A549 (cell line): ENCODE data around the gene TSPYL1. TPM values are rescaled to one million over a fixed set of nuclear protein-coding genes. Genes with fewer than 3 reads are reported as not detected.

ENCODE experiments used
- ATAC-seq, 2 experiments: fragments of 200-7000 bp in 1 of 2; fragments of >200 bp in 1 of 2; cut with Nextera tagmentation in 1 of 2; cut with Tn5 transposase in 1 of 2; 3 replicates each; pipeline versions ENCODE4 v1.8.0 to v1.9.1; 2018 to 2020; ENCODE audit warnings: mild to moderate bottlenecking in 1 of 2, moderate library complexity in 1 of 2
- CTCF ChIA-PET: fragments of 300-600 bp; sonication (Branson Sonifier 250); formaldehyde crosslinking; extraction: SDS; loops from one replicate; lab custom pipeline; 2021; ENCODE audit warnings: antibody characterized with exemption, inconsistent platforms; lab: Yijun Ruan, JAX
- POLR2A ChIA-PET: fragments of 350-600 bp; formaldehyde crosslinking; extraction: SDS; loops from one replicate; lab custom pipeline; 2021; ENCODE audit warnings: antibody characterized with exemption, inconsistent platforms; lab: Yijun Ruan, JAX
- DNase-seq, 2 experiments: peaks; one replicate each; pipeline versions ENCODE4 v3.0.0 to v3.0.0-alpha.2; 2011 to 2016; ENCODE audit warnings: low read depth in 1 of 2, low spot score in 1 of 2
- FAIRE-seq: peaks from 2 replicates; lab custom pipeline; 2011; peaks lifted over from hg19 to GRCh38; lab: Jason Lieb, UNC
- H3K27ac ChIP-seq, 2 experiments: fragments of >200 bp; sonication (Bioruptor Twin); formaldehyde crosslinking; 3 replicates each; pipeline ENCODE4 v1.5.1; 2016 to 2017
- H3K4me1 ChIP-seq: fragments of >200 bp; sonication (Bioruptor Twin); formaldehyde crosslinking; 3 replicates; pipeline ENCODE4 v1.6.1; 2016
- H3K4me2 ChIP-seq: fragments of >200 bp; sonication (Bioruptor Twin); formaldehyde crosslinking; 3 replicates; pipeline ENCODE4 v1.6.1; 2016
- H3K4me3 ChIP-seq: fragments of >200 bp; sonication (Bioruptor Twin); formaldehyde crosslinking; 3 replicates; pipeline ENCODE4 v1.5.1; 2016
- H3K9me3 ChIP-seq: fragments of >200 bp; sonication (Bioruptor Twin); formaldehyde crosslinking; 3 replicates; pipeline ENCODE4 v1.6.1; 2016
- BHLHE40 ChIP-seq: IDR thresholded peaks from 2 replicates; pipeline ENCODE4 v1.6.1; 2012; ENCODE audit warnings: low read depth, low read length, inconsistent platforms
- CBX2 ChIP-seq: fragments of 200-600 bp; sonication (generic); IDR thresholded peaks from 2 replicates; pipeline ENCODE4 v1.6.1; 2016; ENCODE audit warnings: low read depth, mild to moderate bottlenecking, borderline replicate concordance
- CBX8 ChIP-seq: fragments of 200-600 bp; sonication (generic); IDR thresholded peaks from 2 replicates; pipeline ENCODE4 v1.6.1; 2016
- CHD2 ChIP-seq: fragments of 150-350 bp; IDR thresholded peaks from 2 replicates; pipeline ENCODE4 v1.6.1; 2014; ENCODE audit warnings: low read length; ENCODE audit not compliant: partially characterized antibody
- CHD4 ChIP-seq: fragments of 200-600 bp; sonication (generic); IDR thresholded peaks from 2 replicates; pipeline ENCODE4 v1.6.1; 2016; ENCODE audit warnings: antibody characterized with exemption, mild to moderate bottlenecking, borderline replicate concordance
- EHMT2 ChIP-seq: fragments of 200-600 bp; sonication (generic); IDR thresholded peaks from 2 replicates; pipeline ENCODE4 v1.6.1; 2016; ENCODE audit warnings: antibody characterized with exemption, low read depth, mild to moderate bottlenecking, moderate library complexity
- EP300 ChIP-seq, 2 experiments: fragments of >200 bp; sonication (Bioruptor Twin); formaldehyde crosslinking; IDR thresholded peaks; 2 replicates in 1 of 2; 3 replicates in 1 of 2; pipeline ENCODE4 v1.6.1; 2016 to 2017
- FOSB ChIP-seq: fragments of 250-450 bp; sonication (Bioruptor Pico); IDR thresholded peaks from 2 replicates; pipeline ENCODE4 v1.5.0; 2020; ENCODE audit warnings: mild to moderate bottlenecking, moderate library complexity
- FOSL2 ChIP-seq, 2 experiments: fragments of 450-650 bp in 1 of 2; fragments of >200 bp in 1 of 2; sonication (Bioruptor Twin) in 1 of 2; formaldehyde crosslinking; IDR thresholded peaks; 2 replicates each; pipeline versions ENCODE4 v1.5.0 to v1.6.1; 2016 to 2020; ENCODE audit warnings: mild to moderate bottlenecking in 1 of 2, moderate library complexity in 1 of 2
- FOXS1 ChIP-seq: fragments of 250-450 bp; sonication (Bioruptor Pico); IDR thresholded peaks from 2 replicates; pipeline ENCODE4 v1.5.0; 2020; ENCODE audit warnings: mild to moderate bottlenecking, moderate library complexity
- GATA3 ChIP-seq: IDR thresholded peaks from 2 replicates; pipeline ENCODE4 v1.6.1; 2012; ENCODE audit warnings: borderline replicate concordance
- HDAC2 ChIP-seq: fragments of 200-600 bp; sonication (generic); IDR thresholded peaks from 2 replicates; pipeline ENCODE4 v1.6.1; 2016
- HEYL ChIP-seq: fragments of 250-450 bp; sonication (Bioruptor Pico); IDR thresholded peaks from 2 replicates; pipeline ENCODE4 v1.8.0; 2021; ENCODE audit warnings: mild to moderate bottlenecking, moderate library complexity
- JUNB ChIP-seq: fragments of >200 bp; sonication (Bioruptor Twin); formaldehyde crosslinking; IDR thresholded peaks from 2 replicates; pipeline ENCODE4 v1.6.1; 2016
- KDM5A ChIP-seq: fragments of 200-600 bp; sonication (generic); IDR thresholded peaks from 2 replicates; pipeline ENCODE4 v1.6.1; 2016; ENCODE audit warnings: antibody characterized with exemption, mild to moderate bottlenecking
- MYC ChIP-seq: IDR thresholded peaks from 2 replicates; pipeline ENCODE4 v1.6.1; 2012; ENCODE audit warnings: mild to moderate bottlenecking, inconsistent platforms, low read length, improper control_type of control experiment, borderline replicate concordance
- NFE2L2 ChIP-seq: fragments of 150-350 bp; conservative IDR thresholded peaks from 2 replicates; pipeline ENCODE4 v1.6.1; 2014; ENCODE audit warnings: low read length
- NPAS2 ChIP-seq: fragments of 250-450 bp; sonication (Bioruptor Pico); IDR thresholded peaks from 2 replicates; pipeline ENCODE4 v1.8.0; 2022; ENCODE audit warnings: mild to moderate bottlenecking, moderate library complexity, borderline replicate concordance
- NR3C1 ChIP-seq: fragments of >200 bp; sonication (Bioruptor Twin); formaldehyde crosslinking; IDR thresholded peaks from 3 replicates; pipeline ENCODE4 v1.6.1; 2017
- POLR2AphosphoS2 ChIP-seq: conservative IDR thresholded peaks from 2 replicates; pipeline ENCODE4 v1.6.1; 2012; ENCODE audit warnings: low read length, improper control_type of control experiment, inconsistent platforms
- RNF2 ChIP-seq: fragments of 200-600 bp; sonication (generic); IDR thresholded peaks from 2 replicates; pipeline ENCODE4 v1.6.1; 2016; ENCODE audit warnings: low read depth, mild to moderate bottlenecking, antibody characterized with exemption, moderate library complexity, borderline replicate concordance
- SMC3 ChIP-seq: fragments of >200 bp; sonication (Bioruptor Twin); formaldehyde crosslinking; IDR thresholded peaks from 3 replicates; pipeline ENCODE4 v1.6.1; 2018; ENCODE audit warnings: inconsistent platforms
- ZC3H11A ChIP-seq: fragments of 450-650 bp; IDR thresholded peaks from 2 replicates; pipeline ENCODE4 v1.6.1; 2014; ENCODE audit warnings: antibody characterized with exemption, mild to moderate bottlenecking
- ZFP36 ChIP-seq: fragments of 450-650 bp; IDR thresholded peaks from 2 replicates; pipeline ENCODE4 v1.6.1; 2014; ENCODE audit warnings: borderline replicate concordance; ENCODE audit not compliant: partially characterized antibody
- WGBS: methylation state at CpG from one replicate; pipeline ENCODE4 v1.1.6; 2017; ENCODE audit errors: missing lambda C conversion rate; 5-methylcytosine and 5-hydroxymethylcytosine counted together
- polyA plus RNA-seq, 4 experiments: library from polyadenylated mRNA; depleted of rRNA in 3 of 4; stranded (reverse); fragments of >200 nt; fragmentation: RNase III in 1 of 4; extraction: RNeasy Plus Mini Kit Qiagen cat#74134 plus additional on column Dnase treatment in 1 of 4; gene quantifications; 2 replicates in 3 of 4; 3 replicates in 1 of 4; pipeline ENCODE4 v1.2.3, GENCODE V29; 2011 to 2017
- TF ChIP-seq, protein P1 (sequence below): IDR thresholded peaks from 2 replicates; pipeline ENCODE4 v1.6.1; 2012
- TF ChIP-seq, protein P2 (sequence below): fragments of 450-650 bp; IDR thresholded peaks from 2 replicates; pipeline ENCODE4 v1.6.1; 2014; ENCODE audit warnings: antibody characterized with exemption
- TF ChIP-seq, protein P3 (sequence below): fragments of 250-450 bp; sonication (Bioruptor Pico); IDR thresholded peaks from 2 replicates; pipeline ENCODE4 v1.5.0; 2020; ENCODE audit warnings: low read depth, mild to moderate bottlenecking, moderate library complexity
- TF ChIP-seq, protein P4 (sequence below): IDR thresholded peaks from 2 replicates; pipeline ENCODE4 v1.6.1; 2012; ENCODE audit warnings: low read depth, borderline replicate concordance
- TF ChIP-seq, protein P5 (sequence below): fragments of 150-350 bp; IDR thresholded peaks from 2 replicates; pipeline ENCODE4 v1.6.1; 2014; ENCODE audit warnings: low read depth, mild to moderate bottlenecking, low read length

Gene TSPYL1
- polyA plus RNA-seq, 2 of the 4 experiments (the other 2 are of a cell fraction): 31.8 to 32.5 TPM

DNA sequence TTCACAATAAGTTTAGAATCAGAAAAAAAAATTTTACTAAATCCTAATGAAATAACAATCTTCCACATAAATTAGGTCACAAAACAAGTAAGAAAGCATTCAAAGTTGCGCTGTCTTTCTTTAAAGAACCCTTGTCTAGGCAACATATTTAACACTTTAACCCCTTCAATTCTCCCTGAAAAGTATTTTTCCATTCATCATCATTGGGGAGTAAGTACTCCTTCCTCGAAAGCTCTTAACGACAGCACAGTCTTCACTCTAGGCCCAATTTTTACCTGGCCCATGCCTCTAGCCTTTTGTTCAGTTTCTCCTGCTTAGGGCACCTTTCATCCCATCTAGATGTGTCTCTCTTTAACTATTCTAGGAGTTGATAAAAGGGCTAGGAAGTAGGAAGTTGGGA lies 2.6 kb downstream of the TSPYL1 start:
- no peak for TF ChIP-seq NFE2L2
- TF ChIP-seq EP300 (IDR thresholded peaks at IDR 0.05): no peak
- no peak for TF ChIP-seq NR3C1
- TF ChIP-seq, protein P1, sequence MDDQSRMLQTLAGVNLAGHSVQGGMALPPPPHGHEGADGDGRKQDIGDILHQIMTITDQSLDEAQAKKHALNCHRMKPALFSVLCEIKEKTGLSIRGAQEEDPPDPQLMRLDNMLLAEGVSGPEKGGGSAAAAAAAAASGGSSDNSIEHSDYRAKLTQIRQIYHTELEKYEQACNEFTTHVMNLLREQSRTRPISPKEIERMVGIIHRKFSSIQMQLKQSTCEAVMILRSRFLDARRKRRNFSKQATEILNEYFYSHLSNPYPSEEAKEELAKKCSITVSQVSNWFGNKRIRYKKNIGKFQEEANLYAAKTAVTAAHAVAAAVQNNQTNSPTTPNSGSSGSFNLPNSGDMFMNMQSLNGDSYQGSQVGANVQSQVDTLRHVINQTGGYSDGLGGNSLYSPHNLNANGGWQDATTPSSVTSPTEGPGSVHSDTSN: no peak
- TF ChIP-seq POLR2AphosphoS2: no peak
- no peak for TF ChIP-seq HEYL (CRISPR knock-in tag)
- no peak for TF ChIP-seq HDAC2
- TF ChIP-seq, protein P2, sequence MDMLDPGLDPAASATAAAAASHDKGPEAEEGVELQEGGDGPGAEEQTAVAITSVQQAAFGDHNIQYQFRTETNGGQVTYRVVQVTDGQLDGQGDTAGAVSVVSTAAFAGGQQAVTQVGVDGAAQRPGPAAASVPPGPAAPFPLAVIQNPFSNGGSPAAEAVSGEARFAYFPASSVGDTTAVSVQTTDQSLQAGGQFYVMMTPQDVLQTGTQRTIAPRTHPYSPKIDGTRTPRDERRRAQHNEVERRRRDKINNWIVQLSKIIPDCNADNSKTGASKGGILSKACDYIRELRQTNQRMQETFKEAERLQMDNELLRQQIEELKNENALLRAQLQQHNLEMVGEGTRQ: no peak
- TF ChIP-seq FOSB (CRISPR knock-in tag): no peak
- no peak for TF ChIP-seq CHD4
- TF ChIP-seq FOSL2 (IDR thresholded peaks at IDR 0.05): no peak
- no peak for TF ChIP-seq FOSL2 (CRISPR knock-in tag; IDR thresholded peaks at IDR 0.05)
- TF ChIP-seq BHLHE40: no peak
- TF ChIP-seq, protein P3, sequence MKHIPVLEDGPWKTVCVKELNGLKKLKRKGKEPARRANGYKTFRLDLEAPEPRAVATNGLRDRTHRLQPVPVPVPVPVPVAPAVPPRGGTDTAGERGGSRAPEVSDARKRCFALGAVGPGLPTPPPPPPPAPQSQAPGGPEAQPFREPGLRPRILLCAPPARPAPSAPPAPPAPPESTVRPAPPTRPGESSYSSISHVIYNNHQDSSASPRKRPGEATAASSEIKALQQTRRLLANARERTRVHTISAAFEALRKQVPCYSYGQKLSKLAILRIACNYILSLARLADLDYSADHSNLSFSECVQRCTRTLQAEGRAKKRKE (CRISPR knock-in tag): no peak
- no peak for TF ChIP-seq KDM5A
- TF ChIP-seq, protein P4, sequence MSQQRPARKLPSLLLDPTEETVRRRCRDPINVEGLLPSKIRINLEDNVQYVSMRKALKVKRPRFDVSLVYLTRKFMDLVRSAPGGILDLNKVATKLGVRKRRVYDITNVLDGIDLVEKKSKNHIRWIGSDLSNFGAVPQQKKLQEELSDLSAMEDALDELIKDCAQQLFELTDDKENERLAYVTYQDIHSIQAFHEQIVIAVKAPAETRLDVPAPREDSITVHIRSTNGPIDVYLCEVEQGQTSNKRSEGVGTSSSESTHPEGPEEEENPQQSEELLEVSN: no peak
- POLR2A ChIA-PET: no interaction called here
- Histone ChIP-seq H3K4me2 (peak overlapping the region; percentile 94), H3K4me1 (peaks cover 36% of the 10 kb centered on the region), H3K27ac (no peak overlapping the region), H3K9me3 (no peaks in the 10 kb centered on the region), H3K4me3 (peak overlapping the region; percentile 24; the same call in 1 of the 3 replicates)
- DNase-seq (no peak), FAIRE-seq (no peak), ATAC-seq (no peak)
- 86% methylated on average over 3 of the region's 3 CpGs for WGBS
- CTCF ChIA-PET: interaction anchor here (2.5 to 3.8 kb wide), 3 partner anchors 8 to 284 kb away, joined by 9 to 17 read pairs (median 15); no protein-coding TSS in a partner anchor

DNA sequence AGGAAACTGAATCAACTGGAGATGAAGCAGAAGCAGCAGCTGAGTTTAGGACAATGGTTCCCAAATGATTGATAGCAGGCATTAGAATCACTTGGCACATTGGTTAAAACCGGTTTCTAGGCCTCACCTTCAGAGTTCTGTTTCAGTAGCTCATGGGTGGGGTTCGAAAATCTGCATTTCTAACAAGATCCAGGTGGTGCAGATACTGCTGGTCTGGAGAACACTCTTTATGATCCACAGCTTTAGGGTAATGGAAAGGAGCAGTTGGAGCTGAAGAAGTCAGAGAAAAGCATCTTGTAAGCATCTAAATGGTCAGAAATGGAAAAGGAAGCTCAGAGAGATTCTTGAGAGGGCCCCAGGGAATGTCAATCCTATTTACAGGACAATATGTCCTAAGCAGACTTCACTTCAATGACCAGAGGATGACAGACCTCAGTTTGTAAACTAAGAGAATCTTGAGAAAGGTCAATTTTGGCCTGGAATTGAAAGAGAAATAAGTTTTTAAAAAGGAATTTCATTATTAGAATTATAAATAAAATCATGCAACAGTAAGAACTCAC lies 8.5 kb downstream of the TSPYL1 start:
- FAIRE-seq (no peak), ATAC-seq (no peak)
- CTCF ChIA-PET: interaction anchor here (1.0 to 8.5 kb wide), 3 partner anchors 16 to 291 kb away, joined by 3 to 80 read pairs (median 4); partner anchors contain the start of gene CALHM5

More for the DNA sequence above, 8.5 kb downstream of the TSPYL1 start:
- no peak for DNase-seq
- no peaks in the 10 kb centered on the region for H3K9me3 ChIP-seq
- no peak for TF ChIP-seq RNF2
- no peak for TF ChIP-seq MYC
- no peak for TF ChIP-seq JUNB
- TF ChIP-seq CBX8: no peak
- no peak for TF ChIP-seq SMC3
- TF ChIP-seq CBX2: no peak
- TF ChIP-seq EHMT2: no peak
- TF ChIP-seq GATA3: no peak
- no peak for TF ChIP-seq FOXS1
- TF ChIP-seq, protein P5, sequence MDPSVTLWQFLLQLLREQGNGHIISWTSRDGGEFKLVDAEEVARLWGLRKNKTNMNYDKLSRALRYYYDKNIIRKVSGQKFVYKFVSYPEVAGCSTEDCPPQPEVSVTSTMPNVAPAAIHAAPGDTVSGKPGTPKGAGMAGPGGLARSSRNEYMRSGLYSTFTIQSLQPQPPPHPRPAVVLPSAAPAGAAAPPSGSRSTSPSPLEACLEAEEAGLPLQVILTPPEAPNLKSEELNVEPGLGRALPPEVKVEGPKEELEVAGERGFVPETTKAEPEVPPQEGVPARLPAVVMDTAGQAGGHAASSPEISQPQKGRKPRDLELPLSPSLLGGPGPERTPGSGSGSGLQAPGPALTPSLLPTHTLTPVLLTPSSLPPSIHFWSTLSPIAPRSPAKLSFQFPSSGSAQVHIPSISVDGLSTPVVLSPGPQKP: no peak
- no peak for TF ChIP-seq CHD2
- no peak for TF ChIP-seq KDM5A
- no peak for TF ChIP-seq NFE2L2
- TF ChIP-seq ZFP36: no peak
- TF ChIP-seq ZC3H11A: no peak
- TF ChIP-seq NPAS2: no peak
- no peak overlapping the region for H3K4me3 ChIP-seq
- 16% methylated on average over 2 of the region's 2 CpGs for WGBS
- H3K4me1 ChIP-seq: peaks cover 8% of the 10 kb centered on the region; the same call in 2 of the 3 replicates
- POLR2A ChIA-PET: no interaction called here
- no peak overlapping the region for H3K27ac ChIP-seq
- no peak overlapping the region for H3K4me2 ChIP-seq
